Subcutaneous abdominal adipose tissue (tissue), 5 donors: ENCODE measurements around the gene ADARB2.

Source experiments
- H3K27ac ChIP-seq: one replicate; pipeline ENCODE4 v1.7.0; 2013; ENCODE audit warnings: low read depth, mild to moderate bottlenecking, inconsistent platforms, low read length, moderate library complexity
- H3K27me3 ChIP-seq, 5 donors: one replicate each; pipeline ENCODE4 v1.7.0; 2013; ENCODE audit warnings: low read length in 5 of 5, inconsistent platforms in 1 of 5; ENCODE audit not compliant: control insufficient read depth in 5 of 5, insufficient read depth in 4 of 5
- H3K36me3 ChIP-seq, 5 donors: one replicate each; pipeline ENCODE4 v1.7.0; 2013; ENCODE audit warnings: low read length in 5 of 5; ENCODE audit not compliant: control insufficient read depth in 5 of 5, insufficient read depth in 5 of 5
- H3K4me1 ChIP-seq, 5 donors: one replicate each; pipeline ENCODE4 v1.7.0; 2013; ENCODE audit warnings: low read length in 5 of 5, mild to moderate bottlenecking in 3 of 5, moderate library complexity in 1 of 5; ENCODE audit not compliant: control insufficient read depth in 5 of 5, insufficient read depth in 5 of 5
- H3K4me3 ChIP-seq, 5 donors: one replicate each; pipeline ENCODE4 v1.7.0; 2013; ENCODE audit warnings: low read length in 5 of 5, low read depth in 1 of 5
- H3K9ac ChIP-seq, 5 donors: one replicate each; pipeline ENCODE4 v1.7.0; 2013; ENCODE audit warnings: low read length in 5 of 5, mild to moderate bottlenecking in 4 of 5, moderate library complexity in 3 of 5
- H3K9me3 ChIP-seq, 5 donors: one replicate each; pipeline ENCODE4 v1.7.0; 2013; ENCODE audit warnings: low read length in 5 of 5; ENCODE audit not compliant: control insufficient read depth in 5 of 5
- donor health status: healthy.
- donor health status: healthy.
- donor health status: healthy.
- donor health status: healthy.
- donor health status: healthy.

The ADARB2 gene

GRCh38 chr10:1128649-1129048 is 608.7 kb downstream of the ADARB2 start:
- no peak overlapping the region for H3K27ac ChIP-seq
- H3K4me3 ChIP-seq = no peak overlapping the region
- no peak overlapping the region for H3K9ac ChIP-seq
- no peaks in the 10 kb centered on the region for H3K9me3 ChIP-seq
- no peaks in the 10 kb centered on the region for H3K4me1 ChIP-seq
- H3K27me3 ChIP-seq = no peaks in the 10 kb centered on the region
- H3K36me3 ChIP-seq = peaks cover 11 to 79% (median 75%) of the 10 kb centered on the region in 5 donors

DNA sequence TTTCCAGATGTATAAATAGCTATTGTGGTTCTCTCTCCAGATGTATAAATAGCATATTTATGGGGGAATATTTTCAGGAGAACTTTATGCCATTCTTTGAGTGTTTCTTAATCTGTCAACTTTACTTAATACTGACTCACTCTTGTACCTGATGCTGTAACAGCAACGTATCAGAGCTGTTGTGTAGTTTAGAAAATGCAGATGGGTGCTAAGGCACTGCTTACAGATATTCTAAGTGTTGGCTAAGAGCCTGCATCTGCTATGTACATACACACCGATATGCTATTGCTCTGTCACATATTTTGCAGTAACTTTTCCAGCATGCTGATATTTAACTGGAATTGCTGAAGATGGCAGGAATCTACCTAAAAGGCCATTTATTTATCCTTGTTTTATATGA is 609.2 kb downstream of the ADARB2 start:
- H3K36me3 ChIP-seq = peaks cover 11 to 81% (median 75%) of the 10 kb centered on the region in 5 donors
- H3K4me1 ChIP-seq = peaks cover 0 to 3% (median 0%) of the 10 kb centered on the region in 5 donors
- no peak overlapping the region for H3K27ac ChIP-seq

DNA sequence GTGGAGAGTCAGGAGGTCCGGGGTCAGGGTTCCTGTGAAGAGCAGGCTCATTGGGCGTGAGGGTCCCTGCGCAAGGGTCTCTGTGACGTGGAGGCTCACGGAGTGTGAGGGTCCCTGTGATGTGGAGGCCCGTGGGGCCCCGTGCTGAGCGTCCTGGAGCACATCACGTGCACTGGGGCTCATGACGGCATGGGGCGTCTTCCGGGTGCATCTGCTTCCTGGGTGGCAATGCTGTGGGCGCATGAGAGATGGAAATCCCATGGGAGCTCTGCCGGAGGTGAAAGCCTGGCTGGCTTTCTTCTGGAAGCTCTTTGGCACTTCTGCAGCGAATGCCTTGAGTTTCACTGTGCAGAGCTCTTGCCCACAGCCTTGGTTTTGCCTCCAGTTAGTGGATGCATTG is 609.7 kb downstream of the ADARB2 start:
- Histone ChIP-seq H3K4me3 (no peak overlapping the region), H3K9ac (no peak overlapping the region), H3K9me3 (no peaks in the 10 kb centered on the region), H3K36me3 (peaks cover 11 to 81% (median 75%) of the 10 kb centered on the region in 5 donors), H3K27me3 (no peaks in the 10 kb centered on the region), H3K4me1 (peaks cover 0 to 6% (median 0%) of the 10 kb centered on the region in 5 donors), H3K27ac (no peak overlapping the region)

More for the DNA sequence above, 609.2 kb downstream of the ADARB2 start:
- no peaks in the 10 kb centered on the region for H3K9me3 ChIP-seq
- H3K4me3 ChIP-seq = no peak overlapping the region
- no peaks in the 10 kb centered on the region for H3K27me3 ChIP-seq
- H3K9ac ChIP-seq = no peak overlapping the region
